WTC11 (cell line): ENCODE data around the gene IDH3G. TPM values are rescaled to one million over a fixed set of nuclear protein-coding genes. Genes with fewer than 3 reads are reported as not detected.

Experiments
- ATAC-seq: fragments of 200-7000 bp; cut with Tn5 transposase; 2 replicates; pipeline ENCODE4 v1.10.0; 2021; ENCODE audit warnings: mild to moderate bottlenecking, moderate library complexity
- CTCF ChIA-PET: fragments of 300-600 bp; sonication (Branson Sonifier 250); formaldehyde crosslinking; loops from one replicate; lab custom pipeline; 2021; ENCODE audit warnings: antibody characterized with exemption; lab: Charles Lee
- POLR2A ChIA-PET: fragments of 350-600 bp; sonication (Branson Sonifier 250); formaldehyde crosslinking; loops from one replicate; lab custom pipeline; 2021; ENCODE audit warnings: antibody characterized with exemption; lab: Charles Lee
- DNase-seq: peaks from one replicate; pipeline ENCODE4 v3.0.0; 2021; ENCODE audit warnings: low spot score
- H3K27ac Mint-ChIP-seq: 2 replicates; pipeline ENCODE4 v1.8.0; 2021; ENCODE audit warnings: mixed read lengths
- H3K27me3 Mint-ChIP-seq: 2 replicates; pipeline ENCODE4 v1.8.0; 2021; ENCODE audit warnings: low read depth, mild to moderate bottlenecking, moderate library complexity, mixed read lengths
- H3K36me3 Mint-ChIP-seq: 2 replicates; pipeline ENCODE4 v1.8.0; 2021; ENCODE audit warnings: mixed read lengths
- H3K4me1 Mint-ChIP-seq: 2 replicates; pipeline ENCODE4 v1.8.0; 2022; ENCODE audit warnings: mixed read lengths
- H3K4me3 Mint-ChIP-seq: 2 replicates; pipeline ENCODE4 v1.8.0; 2021; ENCODE audit warnings: mild to moderate bottlenecking, moderate library complexity, mixed read lengths
- H3K9me3 Mint-ChIP-seq: 2 replicates; pipeline ENCODE4 v1.8.0; 2021; ENCODE audit warnings: mixed read lengths
- CREM ChIP-seq: sonication (generic); formaldehyde crosslinking; IDR thresholded peaks from 2 replicates; pipeline ENCODE4 v1.8.1; 2022; ENCODE audit warnings: mild to moderate bottlenecking, missing genetic modification reagents, moderate library complexity
- E2F1 ChIP-seq: sonication (generic); formaldehyde crosslinking; IDR thresholded peaks from 2 replicates; pipeline ENCODE4 v1.8.0; 2022; ENCODE audit warnings: mild to moderate bottlenecking, missing genetic modification reagents
- EMX1 ChIP-seq: fragments of 250-450 bp; sonication (Bioruptor Pico); IDR thresholded peaks from 2 replicates; pipeline ENCODE4 v1.8.0; 2021; ENCODE audit warnings: mild to moderate bottlenecking
- ETV6 ChIP-seq: sonication (generic); formaldehyde crosslinking; IDR thresholded peaks from 2 replicates; pipeline ENCODE4 v1.8.1; 2022; ENCODE audit warnings: mild to moderate bottlenecking, missing genetic modification reagents
- FOXP1 ChIP-seq: sonication (generic); formaldehyde crosslinking; IDR thresholded peaks from 2 replicates; pipeline ENCODE4 v1.8.0; 2022; ENCODE audit warnings: missing genetic modification reagents, mild to moderate bottlenecking, moderate library complexity, borderline replicate concordance
- HMGA2 ChIP-seq: fragments of 250-450 bp; sonication (Bioruptor Pico); IDR thresholded peaks from 2 replicates; pipeline ENCODE4 v1.4.0; 2021; ENCODE audit warnings: mild to moderate bottlenecking, moderate library complexity
- IRF2 ChIP-seq: sonication (generic); formaldehyde crosslinking; IDR thresholded peaks from 2 replicates; pipeline ENCODE4 v1.8.0; 2022; ENCODE audit warnings: low read depth, missing genetic modification reagents, borderline replicate concordance
- MLX ChIP-seq: sonication (generic); formaldehyde crosslinking; IDR thresholded peaks from 2 replicates; pipeline ENCODE4 v1.8.1; 2023; ENCODE audit warnings: mild to moderate bottlenecking, missing genetic modification reagents, moderate library complexity
- RELA ChIP-seq: sonication (generic); formaldehyde crosslinking; IDR thresholded peaks from 2 replicates; pipeline ENCODE4 v1.8.1; 2022; ENCODE audit warnings: missing genetic modification reagents, mild to moderate bottlenecking, borderline replicate concordance
- TEAD4 ChIP-seq: sonication (generic); formaldehyde crosslinking; IDR thresholded peaks from 2 replicates; pipeline ENCODE4 v1.8.0; 2022; ENCODE audit warnings: mild to moderate bottlenecking, missing genetic modification reagents
- ZNF138 ChIP-seq: sonication (generic); formaldehyde crosslinking; conservative IDR thresholded peaks from 2 replicates; pipeline ENCODE4 v1.8.1; 2022; ENCODE audit warnings: mild to moderate bottlenecking, moderate library complexity, missing genetic modification reagents
- ZNF396 ChIP-seq: fragments of 250-450 bp; sonication (Bioruptor Pico); IDR thresholded peaks from 2 replicates; pipeline ENCODE4 v1.8.0; 2021; ENCODE audit warnings: mild to moderate bottlenecking, moderate library complexity, borderline replicate concordance
- ZNF416 ChIP-seq: fragments of 250-450 bp; sonication (Bioruptor Pico); IDR thresholded peaks from 2 replicates; pipeline ENCODE4 v1.9.0; 2021; ENCODE audit warnings: mild to moderate bottlenecking, inconsistent platforms
- ZNF532 ChIP-seq: fragments of 250-450 bp; sonication (Bioruptor Pico); IDR thresholded peaks from 2 replicates; pipeline ENCODE4 v1.9.0; 2021; ENCODE audit warnings: mild to moderate bottlenecking, borderline replicate concordance
- total RNA-seq: library from RNA; stranded (reverse); gene quantifications from 3 replicates; pipeline ENCODE4 v1.2.3, GENCODE V29; 2021
- TF ChIP-seq, protein P1 (sequence below): sonication (generic); formaldehyde crosslinking; IDR thresholded peaks from 2 replicates; pipeline ENCODE4 v1.8.1; 2022; ENCODE audit warnings: low read depth, missing genetic modification reagents, borderline replicate concordance
- TF ChIP-seq, protein P2 (sequence below): sonication (generic); formaldehyde crosslinking; IDR thresholded peaks from 2 replicates; pipeline ENCODE4 v1.8.0; 2022; ENCODE audit warnings: mild to moderate bottlenecking, missing genetic modification reagents
- TF ChIP-seq, protein P3 (sequence below): sonication (generic); formaldehyde crosslinking; IDR thresholded peaks from 2 replicates; pipeline ENCODE4 v1.8.1; 2023; ENCODE audit warnings: mild to moderate bottlenecking, missing genetic modification reagents

The IDH3G gene
- total RNA-seq, 1 experiment from 2014 or later, result 52.4 TPM

- TF ChIP-seq ZNF532, result no peak
Observed at GRCh38 chrX:153827903-153828302, 33.7 kb upstream of the IDH3G start (continued).

- peaks cover 9% of the 10 kb centered on the region; the same call in 1 of the 2 replicates for H3K36me3 Mint-ChIP-seq
- DNase-seq (no peak), ATAC-seq (no peak)
- POLR2A ChIA-PET, result no interaction called here
- TF ChIP-seq, protein P1, sequence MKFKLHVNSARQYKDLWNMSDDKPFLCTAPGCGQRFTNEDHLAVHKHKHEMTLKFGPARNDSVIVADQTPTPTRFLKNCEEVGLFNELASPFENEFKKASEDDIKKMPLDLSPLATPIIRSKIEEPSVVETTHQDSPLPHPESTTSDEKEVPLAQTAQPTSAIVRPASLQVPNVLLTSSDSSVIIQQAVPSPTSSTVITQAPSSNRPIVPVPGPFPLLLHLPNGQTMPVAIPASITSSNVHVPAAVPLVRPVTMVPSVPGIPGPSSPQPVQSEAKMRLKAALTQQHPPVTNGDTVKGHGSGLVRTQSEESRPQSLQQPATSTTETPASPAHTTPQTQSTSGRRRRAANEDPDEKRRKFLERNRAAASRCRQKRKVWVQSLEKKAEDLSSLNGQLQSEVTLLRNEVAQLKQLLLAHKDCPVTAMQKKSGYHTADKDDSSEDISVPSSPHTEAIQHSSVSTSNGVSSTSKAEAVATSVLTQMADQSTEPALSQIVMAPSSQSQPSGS (CRISPR knock-in tag), result no peak
- TF ChIP-seq E2F1 (CRISPR knock-in tag), result no peak
- TF ChIP-seq ZNF416, result no peak
- TF ChIP-seq, protein P2, sequence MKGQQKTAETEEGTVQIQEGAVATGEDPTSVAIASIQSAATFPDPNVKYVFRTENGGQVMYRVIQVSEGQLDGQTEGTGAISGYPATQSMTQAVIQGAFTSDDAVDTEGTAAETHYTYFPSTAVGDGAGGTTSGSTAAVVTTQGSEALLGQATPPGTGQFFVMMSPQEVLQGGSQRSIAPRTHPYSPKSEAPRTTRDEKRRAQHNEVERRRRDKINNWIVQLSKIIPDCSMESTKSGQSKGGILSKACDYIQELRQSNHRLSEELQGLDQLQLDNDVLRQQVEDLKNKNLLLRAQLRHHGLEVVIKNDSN (CRISPR knock-in tag), result no peak
- no peak for TF ChIP-seq IRF2 (CRISPR knock-in tag)
- TF ChIP-seq ZNF396 (CRISPR knock-in tag), result no peak
- TF ChIP-seq EMX1 (CRISPR knock-in tag), result no peak
- TF ChIP-seq, protein P3, sequence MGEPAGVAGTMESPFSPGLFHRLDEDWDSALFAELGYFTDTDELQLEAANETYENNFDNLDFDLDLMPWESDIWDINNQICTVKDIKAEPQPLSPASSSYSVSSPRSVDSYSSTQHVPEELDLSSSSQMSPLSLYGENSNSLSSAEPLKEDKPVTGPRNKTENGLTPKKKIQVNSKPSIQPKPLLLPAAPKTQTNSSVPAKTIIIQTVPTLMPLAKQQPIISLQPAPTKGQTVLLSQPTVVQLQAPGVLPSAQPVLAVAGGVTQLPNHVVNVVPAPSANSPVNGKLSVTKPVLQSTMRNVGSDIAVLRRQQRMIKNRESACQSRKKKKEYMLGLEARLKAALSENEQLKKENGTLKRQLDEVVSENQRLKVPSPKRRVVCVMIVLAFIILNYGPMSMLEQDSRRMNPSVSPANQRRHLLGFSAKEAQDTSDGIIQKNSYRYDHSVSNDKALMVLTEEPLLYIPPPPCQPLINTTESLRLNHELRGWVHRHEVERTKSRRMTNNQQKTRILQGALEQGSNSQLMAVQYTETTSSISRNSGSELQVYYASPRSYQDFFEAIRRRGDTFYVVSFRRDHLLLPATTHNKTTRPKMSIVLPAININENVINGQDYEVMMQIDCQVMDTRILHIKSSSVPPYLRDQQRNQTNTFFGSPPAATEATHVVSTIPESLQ (CRISPR knock-in tag), result no peak
- TF ChIP-seq ZNF138 (CRISPR knock-in tag), result no peak
- TF ChIP-seq CREM (CRISPR knock-in tag), result no peak
- no peak for TF ChIP-seq HMGA2 (CRISPR knock-in tag)
- no peak for TF ChIP-seq TEAD4 (CRISPR knock-in tag)
- TF ChIP-seq FOXP1, result no peak
- TF ChIP-seq RELA, result no peak
- no peak for TF ChIP-seq ETV6 (CRISPR knock-in tag)
- TF ChIP-seq MLX (CRISPR knock-in tag), result no peak
- H3K27me3 Mint-ChIP-seq, result 0 out of 2 replicates have a peak, but pooled peaks cover under 1% of the 10 kb centered on the region
- peak overlapping the region; percentile 75 for H3K4me3 Mint-ChIP-seq
- peak overlapping the region; percentile 93 for H3K27ac Mint-ChIP-seq
- no peaks in the 10 kb centered on the region for H3K9me3 Mint-ChIP-seq
- CTCF ChIA-PET, result no interaction called here
- H3K4me1 Mint-ChIP-seq, result peaks cover 59% of the 10 kb centered on the region
Observed at GRCh38 chrX:153827016-153827415, 32.8 kb upstream of the IDH3G start.
